Amniotic stem cell (primary cell): Measurements from ENCODE around the gene ELF2.
"Not testable (repeated sequence)": the region's sequence is repeated elsewhere in the genome, so short reads cannot be mapped to it uniquely, and the experiment has no call there.

Experiments used
- DNase-seq: peaks from one replicate; lab custom pipeline; 2025; lab: John Stamatoyannopoulos, UW

Gene ELF2

GRCh38 chr4:139020384-139020783 lies 156.6 kb downstream of the ELF2 start:
- DNase-seq, result no peak

GRCh38 chr4:139018971-139019758 lies 157.9 kb downstream of the ELF2 start:
- DNase-seq, result no peak

GRCh38 chr4:139018501-139018900 lies 158.5 kb downstream of the ELF2 start:
- DNase-seq, result no peak

GRCh38 chr4:139017861-139018260 lies 159.2 kb downstream of the ELF2 start:
- no peak for DNase-seq

- no peak for DNase-seq
Observed at GRCh38 chr4:139015948-139016471, 161.0 kb downstream of the ELF2 start.

- DNase-seq, result peak; percentile 86
Observed at GRCh38 chr4:139015269-139015947, 161.6 kb downstream of the ELF2 start, which contains the start of gene NOCT. NOCT (plus strand) TSS chr4:139015781; CDS start chr4:139015982, 201 bp downstream.

- DNase-seq, result peak; percentile 68
Observed at GRCh38 chr4:139014371-139015268, 162.4 kb downstream of the ELF2 start.

- DNase-seq, result no peak
Observed at GRCh38 chr4:139011225-139011950, 165.6 kb downstream of the ELF2 start.

- DNase-seq, result no peak
Observed at GRCh38 chr4:139009702-139010101, 167.3 kb downstream of the ELF2 start.

- not testable (repeated sequence) for DNase-seq
Observed at GRCh38 chr4:139008278-139008677, 168.7 kb downstream of the ELF2 start.

GRCh38 chr4:139007640-139008039 lies 169.4 kb downstream of the ELF2 start:
- DNase-seq, result no peak
